GM12892 (cell line): ENCODE results near the gene IL1RAP.

Experiments used
- POLR2A ChIP-seq: IDR thresholded peaks from 2 replicates; pipeline ENCODE4 v1.6.1; 2011; ENCODE audit warnings: low read depth, low read length, control low read depth
- POLR2AphosphoS5 ChIP-seq: IDR thresholded peaks from 2 replicates; pipeline ENCODE4 v1.6.1; 2011; ENCODE audit warnings: low read depth, low read length, control low read depth
- TAF1 ChIP-seq: IDR thresholded peaks from 2 replicates; pipeline ENCODE4 v1.6.1; 2011; ENCODE audit warnings: low read depth, mild to moderate bottlenecking, control low read depth, low read length, borderline replicate concordance

DNA sequence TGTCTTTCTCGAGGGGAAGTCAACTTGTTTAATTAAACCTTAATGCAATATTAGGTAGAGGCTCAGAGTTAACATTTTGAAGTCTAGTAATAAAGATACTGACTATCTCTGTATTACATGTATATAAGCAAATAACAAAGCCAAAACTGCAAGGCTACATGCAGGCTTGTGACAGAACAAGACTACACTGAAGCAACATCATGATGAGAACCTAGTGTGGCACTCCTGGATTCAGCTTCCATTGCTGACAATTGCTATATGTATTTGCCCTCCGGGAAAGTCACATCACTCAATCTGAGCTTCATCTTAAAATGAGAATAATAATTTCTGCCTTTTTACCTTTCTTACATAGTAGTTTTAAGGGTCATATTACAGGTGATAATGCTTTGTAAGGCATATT lies 15.6 kb upstream of the IL1RAP start:
- TF ChIP-seq TAF1 (no peak), POLR2A (no peak), POLR2AphosphoS5 (no peak)
